Adrenal gland (tissue), 5 donors: ENCODE results near the gene CCL3.

ENCODE experiments used
- POLR2A ChIP-seq, 2 donors: fragments of 450-650 bp; IDR thresholded peaks; one replicate each; pipeline ENCODE4 v1.6.1; 2017; ENCODE audit warnings: antibody characterized with exemption in 2 of 2, mild to moderate bottlenecking in 2 of 2, moderate library complexity in 1 of 2
- TF ChIP-seq, protein P1 (sequence below), 6 experiments: fragments of 450-650 bp in 4 of 6; fragments of 200-600 bp in 2 of 6; sonication (generic) in 1 of 6; IDR thresholded peaks; 1 replicate in 5 of 6; 2 replicates in 1 of 6; pipeline versions ENCODE4 v1.5.1 to v1.8.0; 2016 to 2021; ENCODE audit warnings: antibody characterized with exemption in 6 of 6, mild to moderate bottlenecking in 2 of 6, moderate library complexity in 1 of 6
- donor health status: DM: no; HTN: no; CAD: no.

DNA sequence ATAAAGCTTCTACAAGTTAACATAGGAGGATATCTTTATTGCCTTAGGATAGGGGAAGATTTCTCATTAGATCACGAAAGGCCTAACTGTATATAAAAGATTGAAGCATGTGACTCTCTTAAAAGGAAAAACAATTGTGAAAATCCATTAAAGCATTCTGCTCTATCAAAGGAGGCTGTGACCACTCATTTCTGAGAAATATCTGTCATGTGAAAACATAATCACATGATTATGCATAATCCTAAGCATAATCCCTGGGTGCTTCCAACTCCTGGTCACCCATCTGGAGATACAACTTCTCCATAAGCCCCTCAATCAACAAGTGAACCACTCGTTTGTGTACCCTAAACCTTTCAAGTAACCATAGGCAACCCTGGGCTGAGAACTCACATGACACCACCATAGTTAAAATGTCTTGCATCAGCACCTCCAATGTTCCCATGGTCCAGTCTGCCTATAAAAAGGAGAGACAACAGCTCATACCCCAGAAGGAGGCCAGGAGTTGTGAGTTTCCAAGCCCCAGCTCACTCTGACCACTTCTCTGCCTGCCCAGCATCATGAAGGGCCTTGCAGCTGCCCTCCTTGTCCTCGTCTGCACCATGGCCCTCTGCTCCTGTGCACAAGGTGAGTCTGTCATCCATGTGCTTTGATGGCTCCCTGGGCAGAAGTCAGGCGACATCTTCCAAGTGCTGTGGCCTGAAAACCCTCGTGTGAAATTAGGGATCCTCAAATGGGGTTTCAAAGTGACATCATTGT is 26.0 kb downstream of the CCL3 start, which contains the start of gene CCL18:
- TF ChIP-seq, protein P1, sequence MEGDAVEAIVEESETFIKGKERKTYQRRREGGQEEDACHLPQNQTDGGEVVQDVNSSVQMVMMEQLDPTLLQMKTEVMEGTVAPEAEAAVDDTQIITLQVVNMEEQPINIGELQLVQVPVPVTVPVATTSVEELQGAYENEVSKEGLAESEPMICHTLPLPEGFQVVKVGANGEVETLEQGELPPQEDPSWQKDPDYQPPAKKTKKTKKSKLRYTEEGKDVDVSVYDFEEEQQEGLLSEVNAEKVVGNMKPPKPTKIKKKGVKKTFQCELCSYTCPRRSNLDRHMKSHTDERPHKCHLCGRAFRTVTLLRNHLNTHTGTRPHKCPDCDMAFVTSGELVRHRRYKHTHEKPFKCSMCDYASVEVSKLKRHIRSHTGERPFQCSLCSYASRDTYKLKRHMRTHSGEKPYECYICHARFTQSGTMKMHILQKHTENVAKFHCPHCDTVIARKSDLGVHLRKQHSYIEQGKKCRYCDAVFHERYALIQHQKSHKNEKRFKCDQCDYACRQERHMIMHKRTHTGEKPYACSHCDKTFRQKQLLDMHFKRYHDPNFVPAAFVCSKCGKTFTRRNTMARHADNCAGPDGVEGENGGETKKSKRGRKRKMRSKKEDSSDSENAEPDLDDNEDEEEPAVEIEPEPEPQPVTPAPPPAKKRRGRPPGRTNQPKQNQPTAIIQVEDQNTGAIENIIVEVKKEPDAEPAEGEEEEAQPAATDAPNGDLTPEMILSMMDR (IDR thresholded peaks at IDR 0.05) = no peak
- TF ChIP-seq POLR2A (IDR thresholded peaks at IDR 0.05) = no peak
